Measurements from ENCODE around the gene GFOD1. TPM values are rescaled to one million over a fixed set of nuclear protein-coding genes. Genes with fewer than 3 reads are reported as not detected.
"Not testable (repeated sequence)": the region's sequence is repeated elsewhere in the genome, so short reads cannot be mapped to it uniquely, and the experiment has no call there.

GFOD1 gene
- total RNA-seq, 1 experiment from 2014 or later = 0.68 TPM

DNA sequence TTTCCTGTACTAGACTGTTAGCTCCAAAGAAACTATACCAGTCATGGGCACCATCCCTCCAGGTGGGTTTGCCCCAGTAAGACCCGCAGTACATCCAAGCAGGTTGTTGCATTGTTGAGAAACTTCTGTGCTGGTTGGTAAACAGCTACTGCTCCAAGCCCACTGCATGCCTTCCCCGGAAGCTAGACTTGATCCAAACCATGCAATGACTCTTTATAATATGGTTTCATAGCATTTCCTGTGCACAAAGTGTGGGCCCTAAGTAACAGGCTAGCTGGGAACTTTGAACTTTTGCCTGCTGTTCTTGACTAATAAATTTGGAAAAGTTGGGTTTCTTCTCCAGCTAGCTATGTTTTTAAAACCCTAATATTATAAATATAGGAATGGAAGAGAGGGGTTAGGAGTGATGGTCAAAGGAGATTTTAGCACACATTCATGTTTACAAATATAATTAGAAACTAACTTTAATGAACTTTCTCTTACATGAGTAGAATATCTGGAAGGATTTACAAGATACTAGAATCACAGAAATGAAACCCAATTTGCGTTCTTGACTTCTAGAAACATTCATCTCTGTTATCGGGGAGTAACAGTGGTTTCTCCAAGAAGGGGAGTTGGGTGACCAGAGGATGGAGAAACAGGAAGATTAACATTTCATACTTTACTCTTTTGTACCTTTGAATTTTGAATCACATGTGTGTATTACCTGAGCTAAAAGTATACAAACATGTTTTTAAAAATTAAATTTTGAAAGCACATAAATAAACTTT is 51.7 kb downstream of the GFOD1 start:
- DNase-seq = no peak
- Histone ChIP-seq H3K9me2 (ENCODE audit: insufficient read depth) (no peaks in the 10 kb centered on the region), H3K4me2 (no peak overlapping the region), H3K9me3 (ENCODE audit: insufficient read depth, low read depth) (no peaks in the 10 kb centered on the region), H4K20me1 (ENCODE audit: insufficient read depth) (no peaks in the 10 kb centered on the region), H2AFZ (no peak overlapping the region), H3K27me3 (ENCODE audit: insufficient read depth, low read depth) (no peaks in the 10 kb centered on the region), H3K79me2 (ENCODE audit: low read depth) (no peaks in the 10 kb centered on the region), H3K4me3 (no peak overlapping the region), H3K27ac (no peak overlapping the region), H3F3A (ENCODE audit: insufficient read depth, low read depth) (0 out of 2 replicates have a peak, but pooled peaks cover 2% of the 10 kb centered on the region), H3K36me3 (ENCODE audit: low read depth) (no peaks in the 10 kb centered on the region), H3K4me1 (replicated peaks; ENCODE audit: insufficient read depth) (no peaks in the 10 kb centered on the region)
- no TSS peak for BruUV-seq (replicated peaks)
- POLR2A ChIA-PET (ENCODE audit: unreplicated experiment) = no interaction called here
- TF ChIP-seq EZH2 (IDR thresholded peaks at IDR 0.05; ENCODE audit: low read depth) = no peak
- TF ChIP-seq, protein P1, sequence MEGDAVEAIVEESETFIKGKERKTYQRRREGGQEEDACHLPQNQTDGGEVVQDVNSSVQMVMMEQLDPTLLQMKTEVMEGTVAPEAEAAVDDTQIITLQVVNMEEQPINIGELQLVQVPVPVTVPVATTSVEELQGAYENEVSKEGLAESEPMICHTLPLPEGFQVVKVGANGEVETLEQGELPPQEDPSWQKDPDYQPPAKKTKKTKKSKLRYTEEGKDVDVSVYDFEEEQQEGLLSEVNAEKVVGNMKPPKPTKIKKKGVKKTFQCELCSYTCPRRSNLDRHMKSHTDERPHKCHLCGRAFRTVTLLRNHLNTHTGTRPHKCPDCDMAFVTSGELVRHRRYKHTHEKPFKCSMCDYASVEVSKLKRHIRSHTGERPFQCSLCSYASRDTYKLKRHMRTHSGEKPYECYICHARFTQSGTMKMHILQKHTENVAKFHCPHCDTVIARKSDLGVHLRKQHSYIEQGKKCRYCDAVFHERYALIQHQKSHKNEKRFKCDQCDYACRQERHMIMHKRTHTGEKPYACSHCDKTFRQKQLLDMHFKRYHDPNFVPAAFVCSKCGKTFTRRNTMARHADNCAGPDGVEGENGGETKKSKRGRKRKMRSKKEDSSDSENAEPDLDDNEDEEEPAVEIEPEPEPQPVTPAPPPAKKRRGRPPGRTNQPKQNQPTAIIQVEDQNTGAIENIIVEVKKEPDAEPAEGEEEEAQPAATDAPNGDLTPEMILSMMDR (conservative IDR thresholded peaks at IDR 0.05) = no peak
- CTCF ChIA-PET = no interaction called here
- intact Hi-C loops (cut with micrococcal nuclease; ENCODE audit: unreplicated experiment) = no loop called here

DNA sequence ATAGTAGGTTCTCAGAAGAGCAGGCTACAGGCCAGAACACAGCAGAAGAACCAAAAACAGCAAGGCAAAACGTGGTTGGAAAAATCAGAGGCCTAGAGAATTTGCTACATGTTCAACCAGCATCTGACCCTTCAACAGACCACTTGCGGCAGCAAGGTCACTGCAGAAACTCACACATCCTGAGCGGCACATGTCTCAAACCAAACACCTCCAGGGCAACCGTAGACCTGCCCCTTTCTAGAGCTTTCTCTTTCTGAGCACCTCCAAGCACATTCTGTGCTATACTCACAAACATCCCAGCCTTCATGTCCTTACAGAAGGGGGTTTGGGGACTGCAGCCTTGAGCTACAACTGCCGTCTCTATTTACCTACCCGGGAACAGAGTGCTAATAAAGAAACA is 52.6 kb downstream of the GFOD1 start:
- no TSS peak for BruUV-seq (replicated peaks)
- ChIA-PET CTCF (no interaction called here), POLR2A (ENCODE audit: unreplicated experiment) (no interaction called here)
- H3K27me3 ChIP-seq (ENCODE audit: insufficient read depth, low read depth) = no peaks in the 10 kb centered on the region
- H4K20me1 ChIP-seq (ENCODE audit: insufficient read depth) = no peaks in the 10 kb centered on the region
- H3K79me2 ChIP-seq (ENCODE audit: low read depth) = no peaks in the 10 kb centered on the region
- H3K4me2 ChIP-seq = no peak overlapping the region
- TF ChIP-seq, protein P1 (conservative IDR thresholded peaks at IDR 0.05) = no peak
- TF ChIP-seq EZH2 (IDR thresholded peaks at IDR 0.05; ENCODE audit: low read depth) = no peak
- H2AFZ ChIP-seq = no peak overlapping the region
- no peaks in the 10 kb centered on the region for H3K9me2 ChIP-seq (ENCODE audit: insufficient read depth)
- no peak overlapping the region for H3K4me3 ChIP-seq
- no peaks in the 10 kb centered on the region for H3K4me1 ChIP-seq (replicated peaks; ENCODE audit: insufficient read depth)
- no peaks in the 10 kb centered on the region for H3K9me3 ChIP-seq (ENCODE audit: insufficient read depth, low read depth)
- H3K36me3 ChIP-seq (ENCODE audit: low read depth) = no peaks in the 10 kb centered on the region
- H3F3A ChIP-seq (ENCODE audit: insufficient read depth, low read depth) = 0 out of 2 replicates have a peak, but pooled peaks cover 2% of the 10 kb centered on the region
- no peak overlapping the region for H3K27ac ChIP-seq
- intact Hi-C loops (cut with micrococcal nuclease; ENCODE audit: unreplicated experiment) = no loop called here
- DNase-seq = no peak

GRCh38 chr6:13434135-13434775 is 53.1 kb downstream of the GFOD1 start:
- H3K79me2 ChIP-seq (ENCODE audit: low read depth); H3K27me3 ChIP-seq (ENCODE audit: insufficient read depth, low read depth); H3K4me1 ChIP-seq (replicated peaks; ENCODE audit: insufficient read depth); H3K9me2 ChIP-seq (ENCODE audit: insufficient read depth); POLR2A ChIA-PET (ENCODE audit: unreplicated experiment); H3F3A ChIP-seq (ENCODE audit: insufficient read depth, low read depth); DNase-seq; H3K27ac ChIP-seq; H3K9me3 ChIP-seq (ENCODE audit: insufficient read depth, low read depth); H3K36me3 ChIP-seq (ENCODE audit: low read depth); intact Hi-C loops (cut with micrococcal nuclease; ENCODE audit: unreplicated experiment); BruUV-seq (replicated peaks); H3K4me2 ChIP-seq; H2AFZ ChIP-seq; H3K4me3 ChIP-seq; H4K20me1 ChIP-seq (ENCODE audit: insufficient read depth); CTCF ChIA-PET: not testable (repeated sequence)
